Mucosa of stomach (tissue), 1 donor: ENCODE measurements around the gene SLCO3A1.

Source experiments
- H3K27me3 ChIP-seq: one replicate; pipeline ENCODE4 v1.7.0; 2013; ENCODE audit warnings: mild to moderate bottlenecking, low read length; ENCODE audit not compliant: control insufficient read depth, insufficient read depth
- H3K36me3 ChIP-seq: one replicate; pipeline ENCODE4 v1.7.0; 2013; ENCODE audit warnings: low read length; ENCODE audit not compliant: control insufficient read depth, insufficient read depth
- H3K4me1 ChIP-seq: one replicate; pipeline ENCODE4 v1.7.0; 2013; ENCODE audit warnings: mild to moderate bottlenecking, low read length; ENCODE audit not compliant: control insufficient read depth, insufficient read depth
- H3K4me3 ChIP-seq: one replicate; pipeline ENCODE4 v1.7.0; 2013; ENCODE audit warnings: low read length
- H3K9ac ChIP-seq: one replicate; pipeline ENCODE4 v1.7.0; 2013; ENCODE audit warnings: mild to moderate bottlenecking, low read length, moderate library complexity
- H3K9me3 ChIP-seq: one replicate; pipeline ENCODE4 v1.7.0; 2013; ENCODE audit warnings: mild to moderate bottlenecking, low read length, moderate library complexity; ENCODE audit not compliant: control insufficient read depth
- donor health status: Pancreatic carcinoma.

The SLCO3A1 gene

GRCh38 chr15:92079647-92080255, 226.2 kb downstream of the SLCO3A1 start:
- Histone ChIP-seq H3K9me3 (no peaks in the 10 kb centered on the region), H3K27me3 (no peaks in the 10 kb centered on the region), H3K4me3 (no peak overlapping the region), H3K4me1 (peaks cover 7% of the 10 kb centered on the region), H3K9ac (no peak overlapping the region), H3K36me3 (no peaks in the 10 kb centered on the region)

GRCh38 chr15:92082006-92082843, 228.7 kb downstream of the SLCO3A1 start:
- Histone ChIP-seq H3K36me3 (no peaks in the 10 kb centered on the region), H3K4me1 (no peaks in the 10 kb centered on the region), H3K4me3 (no peak overlapping the region), H3K9ac (no peak overlapping the region), H3K9me3 (no peaks in the 10 kb centered on the region), H3K27me3 (no peaks in the 10 kb centered on the region)

- H3K27me3 ChIP-seq = no peaks in the 10 kb centered on the region
- H3K4me3 ChIP-seq = no peak overlapping the region
- no peaks in the 10 kb centered on the region for H3K9me3 ChIP-seq
- H3K9ac ChIP-seq = no peak overlapping the region
- no peaks in the 10 kb centered on the region for H3K36me3 ChIP-seq
- H3K4me1 ChIP-seq = no peaks in the 10 kb centered on the region
These were observed 229.7 kb downstream of the SLCO3A1 start for GRCh38 chr15:92083190-92083589.

GRCh38 chr15:92087211-92087610, 233.7 kb downstream of the SLCO3A1 start:
- no peaks in the 10 kb centered on the region for H3K36me3 ChIP-seq
- H3K27me3 ChIP-seq = no peaks in the 10 kb centered on the region
- no peak overlapping the region for H3K9ac ChIP-seq
- no peaks in the 10 kb centered on the region for H3K9me3 ChIP-seq
- H3K4me3 ChIP-seq = no peak overlapping the region
- no peaks in the 10 kb centered on the region for H3K4me1 ChIP-seq

- Histone ChIP-seq H3K9ac (no peak overlapping the region), H3K4me1 (no peaks in the 10 kb centered on the region), H3K36me3 (no peaks in the 10 kb centered on the region), H3K27me3 (no peaks in the 10 kb centered on the region), H3K9me3 (no peaks in the 10 kb centered on the region), H3K4me3 (no peak overlapping the region)
These were observed 237.7 kb downstream of the SLCO3A1 start for GRCh38 chr15:92091155-92091734.

- H3K9ac ChIP-seq = no peak overlapping the region
- H3K9me3 ChIP-seq = no peaks in the 10 kb centered on the region
- no peaks in the 10 kb centered on the region for H3K36me3 ChIP-seq
- no peak overlapping the region for H3K4me3 ChIP-seq
- H3K27me3 ChIP-seq = no peaks in the 10 kb centered on the region
- H3K4me1 ChIP-seq = no peaks in the 10 kb centered on the region
These were observed 239.0 kb downstream of the SLCO3A1 start for GRCh38 chr15:92092289-92093105.

GRCh38 chr15:92095693-92096092, 242.2 kb downstream of the SLCO3A1 start:
- Histone ChIP-seq H3K9ac (no peak overlapping the region), H3K4me1 (no peaks in the 10 kb centered on the region), H3K27me3 (no peaks in the 10 kb centered on the region), H3K36me3 (no peaks in the 10 kb centered on the region), H3K9me3 (no peaks in the 10 kb centered on the region), H3K4me3 (no peak overlapping the region)

- no peak overlapping the region for H3K9ac ChIP-seq
- H3K4me1 ChIP-seq = no peaks in the 10 kb centered on the region
- H3K4me3 ChIP-seq = no peak overlapping the region
- H3K36me3 ChIP-seq = no peaks in the 10 kb centered on the region
- H3K27me3 ChIP-seq = no peaks in the 10 kb centered on the region
- H3K9me3 ChIP-seq = no peaks in the 10 kb centered on the region
These were observed 244.1 kb downstream of the SLCO3A1 start for GRCh38 chr15:92097474-92098178.

- H3K27me3 ChIP-seq = no peaks in the 10 kb centered on the region
- H3K9me3 ChIP-seq = no peaks in the 10 kb centered on the region
- H3K4me3 ChIP-seq = no peak overlapping the region
- H3K36me3 ChIP-seq = no peaks in the 10 kb centered on the region
- no peaks in the 10 kb centered on the region for H3K4me1 ChIP-seq
- H3K9ac ChIP-seq = no peak overlapping the region
These were observed 245.4 kb downstream of the SLCO3A1 start for GRCh38 chr15:92098869-92099268.

GRCh38 chr15:92100301-92100700, 246.8 kb downstream of the SLCO3A1 start:
- Histone ChIP-seq H3K4me1 (no peaks in the 10 kb centered on the region), H3K27me3 (no peaks in the 10 kb centered on the region), H3K9me3 (no peaks in the 10 kb centered on the region), H3K4me3 (no peak overlapping the region), H3K9ac (no peak overlapping the region), H3K36me3 (no peaks in the 10 kb centered on the region)

GRCh38 chr15:92100751-92101150, 247.2 kb downstream of the SLCO3A1 start:
- no peak overlapping the region for H3K9ac ChIP-seq
- H3K27me3 ChIP-seq = no peaks in the 10 kb centered on the region
- no peak overlapping the region for H3K4me3 ChIP-seq
- no peaks in the 10 kb centered on the region for H3K36me3 ChIP-seq
- no peaks in the 10 kb centered on the region for H3K9me3 ChIP-seq
- H3K4me1 ChIP-seq = no peaks in the 10 kb centered on the region
